ES-I3 (cell line): ENCODE data around the gene MYRIP.
"Not testable (repeated sequence)": the region's sequence is repeated elsewhere in the genome, so short reads cannot be mapped to it uniquely, and the experiment has no call there.

ENCODE experiments used
- H3K36me3 ChIP-seq: 2 replicates; pipeline ENCODE4 v1.6.1; 2013; ENCODE audit warnings: mild to moderate bottlenecking, low read length, control low read depth, moderate library complexity; ENCODE audit not compliant: insufficient read depth
- H3K4me1 ChIP-seq: 2 replicates; pipeline ENCODE4 v1.6.1; 2013; ENCODE audit warnings: mild to moderate bottlenecking, control low read depth, low read length; ENCODE audit not compliant: insufficient read depth
- H3K9ac ChIP-seq: 2 replicates; pipeline ENCODE4 v1.6.1; 2013; ENCODE audit warnings: low read depth, mild to moderate bottlenecking, low read length, moderate library complexity
- H3K9me3 ChIP-seq: 2 replicates; pipeline ENCODE4 v1.6.1; 2013; ENCODE audit warnings: mild to moderate bottlenecking, low read length, moderate library complexity; ENCODE audit not compliant: control insufficient read depth, insufficient read depth

MYRIP gene

GRCh38 chr3:40057786-40058185 lies 248.4 kb downstream of the MYRIP start:
- Histone ChIP-seq H3K9ac (no peak overlapping the region), H3K36me3 (no peaks in the 10 kb centered on the region)

GRCh38 chr3:40068636-40069035 lies 259.2 kb downstream of the MYRIP start:
- 0 out of 2 replicates have a peak, but pooled peaks cover 5% of the 10 kb centered on the region for H3K4me1 ChIP-seq
- H3K36me3 ChIP-seq = no peaks in the 10 kb centered on the region
- no peak overlapping the region for H3K9ac ChIP-seq
- no peaks in the 10 kb centered on the region for H3K9me3 ChIP-seq

More at GRCh38 chr3:40057786-40058185, 248.4 kb downstream of the MYRIP start:
- peaks cover 5% of the 10 kb centered on the region; the same call in 1 of the 2 replicates for H3K4me1 ChIP-seq
- no peaks in the 10 kb centered on the region for H3K9me3 ChIP-seq

GRCh38 chr3:40070816-40071215 lies 261.4 kb downstream of the MYRIP start:
- H3K4me1 ChIP-seq = 0 out of 2 replicates have a peak, but pooled peaks cover 5% of the 10 kb centered on the region
- H3K36me3 ChIP-seq = no peaks in the 10 kb centered on the region
- no peaks in the 10 kb centered on the region for H3K9me3 ChIP-seq
- no peak overlapping the region for H3K9ac ChIP-seq

GRCh38 chr3:40071683-40072238 lies 262.4 kb downstream of the MYRIP start:
- no peak overlapping the region for H3K9ac ChIP-seq
- no peaks in the 10 kb centered on the region for H3K9me3 ChIP-seq
- 0 out of 2 replicates have a peak, but pooled peaks cover 5% of the 10 kb centered on the region for H3K4me1 ChIP-seq

GRCh38 chr3:40073310-40074007 lies 264.1 kb downstream of the MYRIP start:
- Histone ChIP-seq H3K9ac (no peak overlapping the region), H3K4me1 (0 out of 2 replicates have a peak, but pooled peaks cover 5% of the 10 kb centered on the region), H3K36me3 (no peaks in the 10 kb centered on the region), H3K9me3 (no peaks in the 10 kb centered on the region)

More at GRCh38 chr3:40071683-40072238, 262.4 kb downstream of the MYRIP start:
- H3K36me3 ChIP-seq = no peaks in the 10 kb centered on the region

- not testable (repeated sequence) for H3K9ac ChIP-seq, H3K9me3 ChIP-seq, H3K36me3 ChIP-seq, H3K4me1 ChIP-seq
Observed at GRCh38 chr3:40077139-40077538, 267.7 kb downstream of the MYRIP start.

- H3K4me1 ChIP-seq, H3K9me3 ChIP-seq, H3K9ac ChIP-seq, H3K36me3 ChIP-seq: not testable (repeated sequence)
Observed at GRCh38 chr3:40077828-40078492, 268.6 kb downstream of the MYRIP start.

- Histone ChIP-seq H3K9me3 (no peaks in the 10 kb centered on the region), H3K9ac (no peak overlapping the region)
Observed at GRCh38 chr3:40078590-40078989, 269.2 kb downstream of the MYRIP start.

GRCh38 chr3:40079203-40079846 lies 269.9 kb downstream of the MYRIP start:
- no peaks in the 10 kb centered on the region for H3K4me1 ChIP-seq
- no peak overlapping the region for H3K9ac ChIP-seq
- no peaks in the 10 kb centered on the region for H3K36me3 ChIP-seq
- H3K9me3 ChIP-seq = no peaks in the 10 kb centered on the region

More at GRCh38 chr3:40078590-40078989, 269.2 kb downstream of the MYRIP start:
- no peaks in the 10 kb centered on the region for H3K4me1 ChIP-seq
- H3K36me3 ChIP-seq = no peaks in the 10 kb centered on the region

GRCh38 chr3:40079847-40080240 lies 270.4 kb downstream of the MYRIP start:
- H3K36me3 ChIP-seq = no peaks in the 10 kb centered on the region
- H3K9ac ChIP-seq = no peak overlapping the region
- no peaks in the 10 kb centered on the region for H3K4me1 ChIP-seq
- no peaks in the 10 kb centered on the region for H3K9me3 ChIP-seq

GRCh38 chr3:40083066-40083465 lies 273.7 kb downstream of the MYRIP start:
- Histone ChIP-seq H3K36me3 (no peaks in the 10 kb centered on the region), H3K9ac (no peak overlapping the region), H3K9me3 (no peaks in the 10 kb centered on the region), H3K4me1 (no peaks in the 10 kb centered on the region)

GRCh38 chr3:40084424-40084823 lies 275.0 kb downstream of the MYRIP start:
- not testable (repeated sequence) for H3K9me3 ChIP-seq, H3K9ac ChIP-seq, H3K4me1 ChIP-seq, H3K36me3 ChIP-seq

GRCh38 chr3:40086890-40087883 lies 277.8 kb downstream of the MYRIP start:
- Histone ChIP-seq H3K36me3 (no peaks in the 10 kb centered on the region), H3K9me3 (no peaks in the 10 kb centered on the region), H3K4me1 (no peaks in the 10 kb centered on the region)

More at GRCh38 chr3:40086890-40087883, 277.8 kb downstream of the MYRIP start:
- H3K9ac ChIP-seq = no peak overlapping the region
